PC-3 (cell line): Measurements from ENCODE around the gene DNAJB1. TPM values are rescaled to one million over a fixed set of nuclear protein-coding genes. Genes with fewer than 3 reads are reported as not detected.

Experiments
- ATAC-seq: fragments of 200-7000 bp; cut with Tn5 transposase; 2 replicates; pipeline ENCODE4 v1.9.1; 2020; ENCODE audit warnings: mild to moderate bottlenecking, moderate library complexity
- BruUV-seq: library from RNA; stranded (reverse); fragments of 400-500 nt; replicated peaks from 2 replicates; lab custom pipeline; 2021; lab: Mats Ljungman, UMichigan
- CTCF ChIA-PET: fragments of 300-600 bp; sonication (Branson Sonifier 250); formaldehyde crosslinking; loops from one replicate; lab custom pipeline; 2022; ENCODE audit warnings: antibody characterized with exemption; lab: Charles Lee
- POLR2A ChIA-PET: fragments of 300-600 bp; sonication (Branson Sonifier 250); formaldehyde crosslinking; loops from one replicate; lab custom pipeline; 2022; ENCODE audit warnings: antibody characterized with exemption; ENCODE audit not compliant: unreplicated experiment; lab: Charles Lee
- DNase-seq: peaks from one replicate; pipeline ENCODE4 v3.0.0-alpha.2; 2015
- H2AFZ ChIP-seq: fragments of 300-600 bp; sonication (generic); 2 replicates; pipeline ENCODE4 v1.6.0; 2016; ENCODE audit warnings: antibody characterized with exemption, low read length
- H3F3A ChIP-seq: fragments of 300-600 bp; sonication (generic); one replicate; pipeline ENCODE4 v1.6.0; 2017; ENCODE audit warnings: antibody characterized with exemption, low read length, control low read depth, mild to moderate bottlenecking; ENCODE audit not compliant: unreplicated experiment
- H3K27ac ChIP-seq: fragments of 300-600 bp; sonication (generic); 2 replicates; pipeline ENCODE4 v1.5.1; 2016; ENCODE audit warnings: mild to moderate bottlenecking, low read length
- H3K27me3 ChIP-seq: fragments of 300-600 bp; sonication (generic); 2 replicates; pipeline ENCODE4 v1.6.1; 2016; ENCODE audit warnings: low read length, mixed read lengths
- H3K36me3 ChIP-seq: fragments of 300-600 bp; sonication (generic); 2 replicates; pipeline ENCODE4 v1.6.1; 2016; ENCODE audit warnings: low read depth, mixed run types, low read length, mixed read lengths
- H3K4me1 ChIP-seq: fragments of 300-600 bp; sonication (generic); 2 replicates; pipeline ENCODE4 v1.5.1; 2016; ENCODE audit warnings: low read length; ENCODE audit not compliant: insufficient read depth
- H3K4me2 ChIP-seq: fragments of 300-600 bp; sonication (generic); 2 replicates; pipeline ENCODE4 v1.6.0; 2016; ENCODE audit warnings: low read length
- H3K4me3 ChIP-seq: fragments of 300-600 bp; sonication (generic); 2 replicates; pipeline ENCODE4 v1.5.1; 2016; ENCODE audit warnings: mild to moderate bottlenecking, low read length, mixed read lengths
- H3K79me2 ChIP-seq: fragments of 300-600 bp; sonication (generic); 2 replicates; pipeline ENCODE4 v1.6.1; 2017; ENCODE audit warnings: low read length, mixed read lengths
- H3K9ac ChIP-seq: fragments of 300-600 bp; sonication (generic); 2 replicates; pipeline ENCODE4 v1.6.0; 2016; ENCODE audit warnings: mild to moderate bottlenecking, low read length
- H3K9me2 ChIP-seq: fragments of 300-600 bp; sonication (generic); replicated peaks from 2 replicates; pipeline ENCODE4 v1.6.1; 2016; ENCODE audit warnings: mixed run types, low read length, mixed read lengths
- H3K9me3 ChIP-seq: fragments of 300-600 bp; sonication (generic); 2 replicates; pipeline ENCODE4 v1.6.1; 2016; ENCODE audit warnings: low read length, mixed read lengths
- H4K20me1 ChIP-seq: fragments of 300-600 bp; sonication (generic); 2 replicates; pipeline ENCODE4 v1.6.1; 2016; ENCODE audit warnings: low read length, mixed read lengths
- EZH2 ChIP-seq: fragments of 300-600 bp; sonication (generic); IDR thresholded peaks from one replicate; pipeline ENCODE4 v1.6.1; 2017; ENCODE audit warnings: antibody characterized with exemption, mild to moderate bottlenecking, low read length; ENCODE audit not compliant: unreplicated experiment
- EZH2phosphoT487 ChIP-seq: fragments of 300-600 bp; sonication (generic); IDR thresholded peaks from 2 replicates; pipeline ENCODE4 v1.6.1; 2018; ENCODE audit warnings: mild to moderate bottlenecking, antibody characterized with exemption, low read length, borderline replicate concordance
- intact Hi-C: fragments of 100-400 bp; cut with micrococcal nuclease; formaldehyde crosslinking; loops from 2 replicates; pipeline ENCODE4 v1.9.0; 2023
- total RNA-seq: library from RNA; depleted of rRNA; stranded (reverse); fragments of >200 nt; gene quantifications from 2 replicates; pipeline ENCODE4 v1.2.3, GENCODE V29; 2014
- TF ChIP-seq, protein P1 (sequence below): fragments of 300-600 bp; sonication (generic); conservative IDR thresholded peaks from 2 replicates; pipeline ENCODE4 v1.5.1; 2017; ENCODE audit warnings: antibody characterized with exemption, low read depth, mild to moderate bottlenecking, low read length

The DNAJB1 gene
- total RNA-seq, 1 experiment from 2014 or later = 167 TPM

DNA sequence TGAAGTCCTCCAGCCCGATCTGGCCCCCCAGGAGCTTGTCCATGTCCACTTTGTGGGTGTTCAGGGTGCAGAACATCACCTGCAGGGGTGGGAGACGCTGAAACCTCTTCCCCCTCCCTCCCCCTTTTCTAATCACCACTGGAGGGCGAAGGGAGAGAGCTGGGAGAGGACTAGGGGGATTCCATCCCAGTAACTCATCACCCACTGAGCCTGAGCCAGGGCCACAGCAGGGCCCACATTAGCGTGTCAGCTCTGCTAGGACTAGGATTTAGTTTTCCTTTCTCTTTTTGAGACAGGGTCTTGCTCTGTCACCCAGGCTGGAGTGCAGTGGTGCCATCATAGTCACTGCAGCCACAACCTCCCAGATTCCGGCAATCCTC is 37.5 kb downstream of the DNAJB1 start:
- DNase-seq (no peak), ATAC-seq (no peak)
- H2AFZ ChIP-seq = no peak overlapping the region
- ChIA-PET POLR2A (interaction anchor here (0.6 kb wide), 1 partner anchor 209 kb away, joined by 3 read pairs; no protein-coding TSS in a partner anchor), CTCF (no interaction called here)
- no TSS peak for BruUV-seq
- no peak overlapping the region for H3K27ac ChIP-seq
- no peak overlapping the region for H3K4me3 ChIP-seq
- H3K27me3 ChIP-seq = no peaks in the 10 kb centered on the region
- peaks cover 19% of the 10 kb centered on the region; the same call in 1 of the 2 replicates for H3K79me2 ChIP-seq
- H3K9me3 ChIP-seq = no peaks in the 10 kb centered on the region
- H3K4me1 ChIP-seq = peaks cover 15% of the 10 kb centered on the region
- TF ChIP-seq, protein P1, sequence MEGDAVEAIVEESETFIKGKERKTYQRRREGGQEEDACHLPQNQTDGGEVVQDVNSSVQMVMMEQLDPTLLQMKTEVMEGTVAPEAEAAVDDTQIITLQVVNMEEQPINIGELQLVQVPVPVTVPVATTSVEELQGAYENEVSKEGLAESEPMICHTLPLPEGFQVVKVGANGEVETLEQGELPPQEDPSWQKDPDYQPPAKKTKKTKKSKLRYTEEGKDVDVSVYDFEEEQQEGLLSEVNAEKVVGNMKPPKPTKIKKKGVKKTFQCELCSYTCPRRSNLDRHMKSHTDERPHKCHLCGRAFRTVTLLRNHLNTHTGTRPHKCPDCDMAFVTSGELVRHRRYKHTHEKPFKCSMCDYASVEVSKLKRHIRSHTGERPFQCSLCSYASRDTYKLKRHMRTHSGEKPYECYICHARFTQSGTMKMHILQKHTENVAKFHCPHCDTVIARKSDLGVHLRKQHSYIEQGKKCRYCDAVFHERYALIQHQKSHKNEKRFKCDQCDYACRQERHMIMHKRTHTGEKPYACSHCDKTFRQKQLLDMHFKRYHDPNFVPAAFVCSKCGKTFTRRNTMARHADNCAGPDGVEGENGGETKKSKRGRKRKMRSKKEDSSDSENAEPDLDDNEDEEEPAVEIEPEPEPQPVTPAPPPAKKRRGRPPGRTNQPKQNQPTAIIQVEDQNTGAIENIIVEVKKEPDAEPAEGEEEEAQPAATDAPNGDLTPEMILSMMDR = no peak
- TF ChIP-seq EZH2phosphoT487 = no peak
- no peak for TF ChIP-seq EZH2
- no peaks in the 10 kb centered on the region for H3K9me2 ChIP-seq
- peaks cover 7% of the 10 kb centered on the region; the same call in 1 of the 2 replicates for H4K20me1 ChIP-seq
- no peaks in the 10 kb centered on the region for H3F3A ChIP-seq
- H3K9ac ChIP-seq = no peak overlapping the region
- H3K36me3 ChIP-seq = peaks cover 42% of the 10 kb centered on the region
- intact Hi-C loops = no loop called here
- H3K4me2 ChIP-seq = no peak overlapping the region

DNA sequence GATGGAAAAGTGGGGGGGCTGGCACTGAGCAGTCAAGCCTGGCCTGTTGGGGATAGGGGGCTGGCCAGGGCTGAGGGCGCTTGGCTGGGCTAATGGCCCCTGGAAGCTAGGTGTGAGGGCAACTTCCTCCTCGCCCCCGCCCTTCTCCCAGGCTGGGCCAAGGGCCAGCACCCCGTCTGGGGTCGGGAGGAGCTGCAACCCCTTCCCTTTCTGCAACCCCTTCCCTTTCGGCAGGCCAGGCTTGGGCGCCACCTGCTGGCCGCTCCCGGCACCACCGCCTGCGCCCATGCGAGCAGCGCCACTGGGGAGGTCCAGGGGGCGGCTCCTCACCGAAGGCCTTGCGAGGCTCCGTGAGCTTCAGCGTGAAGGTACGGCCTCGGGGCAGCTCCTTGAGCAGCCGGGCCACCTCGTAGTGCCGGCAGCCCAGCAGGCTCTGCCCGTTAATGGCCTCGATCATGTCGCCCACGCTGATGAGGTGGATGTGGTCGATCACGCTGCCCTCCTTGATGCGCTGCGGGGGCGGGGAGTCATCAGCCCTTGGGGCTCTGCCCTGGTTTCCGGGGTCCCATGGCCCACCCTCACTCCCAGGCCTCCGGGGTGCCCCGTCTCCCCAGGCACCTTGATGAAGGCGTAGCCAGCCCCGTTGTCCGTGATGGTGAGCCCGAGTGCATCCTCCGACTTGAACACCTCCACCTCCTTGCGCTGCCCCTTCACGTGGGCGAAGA is 38.1 kb downstream of the DNAJB1 start:
- peaks cover 42% of the 10 kb centered on the region for H3K36me3 ChIP-seq
- intact Hi-C loops = loop anchor here (10.0 kb wide), 1 partner anchor 345 kb away; the partner anchor contains the start of gene ASF1B
- no peaks in the 10 kb centered on the region for H3K9me2 ChIP-seq
- TF ChIP-seq, protein P1 = peak; percentile 93
- no peak for TF ChIP-seq EZH2
- TF ChIP-seq EZH2phosphoT487 = no peak
- H4K20me1 ChIP-seq = peaks cover 7% of the 10 kb centered on the region; the same call in 1 of the 2 replicates
- POLR2A ChIA-PET = interaction anchor here (0.6 kb wide), 1 partner anchor 210 kb away, joined by 3 read pairs; no protein-coding TSS in a partner anchor
- H3K9ac ChIP-seq = no peak overlapping the region
- peak; percentile 40 for DNase-seq
- no peak overlapping the region for H2AFZ ChIP-seq
- no peaks in the 10 kb centered on the region for H3F3A ChIP-seq
- ATAC-seq = no peak
- no peak overlapping the region for H3K27ac ChIP-seq
- H3K9me3 ChIP-seq = no peaks in the 10 kb centered on the region
- no peaks in the 10 kb centered on the region for H3K27me3 ChIP-seq
- CTCF ChIA-PET = interaction anchor here (0.6 kb wide), 1 partner anchor 8 kb away, joined by 9 read pairs; no protein-coding TSS in a partner anchor
- H3K79me2 ChIP-seq = peaks cover 19% of the 10 kb centered on the region; the same call in 1 of the 2 replicates
- BruUV-seq = no TSS peak
- no peak overlapping the region for H3K4me2 ChIP-seq
- peaks cover 20% of the 10 kb centered on the region for H3K4me1 ChIP-seq
- no peak overlapping the region for H3K4me3 ChIP-seq
